Kidney (tissue), 14 donors: ENCODE measurements around the gene KRT17. TPM values are rescaled to one million over a fixed set of nuclear protein-coding genes. Genes with fewer than 3 reads are reported as not detected.

Experiments used
- DNase-seq, 5 donors: peaks; one replicate each; pipeline ENCODE4 v3.0.0-alpha.2; 2013 to 2020
- FAIRE-seq: peaks from 2 replicates; lab custom pipeline; 2012; peaks lifted over from hg19 to GRCh38; lab: Jason Lieb, UNC
- H3K27ac ChIP-seq, 2 donors: one replicate each; pipeline ENCODE4 v1.7.0; 2013; ENCODE audit warnings: low read depth in 2 of 2, low read length in 2 of 2, inconsistent platforms in 1 of 2
- H3K27me3 ChIP-seq: one replicate; pipeline ENCODE4 v1.7.1; 2013; ENCODE audit warnings: low read length, inconsistent platforms; ENCODE audit not compliant: control insufficient read depth, insufficient read depth
- H3K36me3 ChIP-seq, 3 donors: one replicate each; pipeline versions ENCODE4 v1.7.0 to v1.7.1; 2013; ENCODE audit warnings: low read length in 3 of 3, control low read depth in 1 of 3, inconsistent platforms in 1 of 3; ENCODE audit not compliant: insufficient read depth in 3 of 3, control insufficient read depth in 2 of 3
- H3K4me1 ChIP-seq, 3 donors: one replicate each; pipeline versions ENCODE4 v1.7.0 to v1.7.1; 2013; ENCODE audit warnings: low read length in 3 of 3, inconsistent platforms in 1 of 3, low read depth in 1 of 3; ENCODE audit not compliant: control insufficient read depth in 2 of 3, insufficient read depth in 2 of 3
- H3K4me3 ChIP-seq, 3 donors: one replicate each; pipeline versions ENCODE4 v1.7.0 to v1.8.1; 2013; ENCODE audit warnings: low read length in 3 of 3, control low read depth in 1 of 3, inconsistent platforms in 1 of 3
- H3K9ac ChIP-seq, 3 donors: one replicate each; pipeline versions ENCODE4 v1.7.0 to v1.7.1; 2013; ENCODE audit warnings: low read length in 3 of 3, control low read depth in 1 of 3, inconsistent platforms in 1 of 3
- H3K9me3 ChIP-seq, 3 donors: one replicate each; pipeline versions ENCODE4 v1.7.0 to v1.7.1; 2013; ENCODE audit warnings: low read length in 3 of 3, control low read depth in 1 of 3, inconsistent platforms in 1 of 3; ENCODE audit not compliant: control insufficient read depth in 2 of 3, insufficient read depth in 1 of 3
- intact Hi-C: fragments of 100-400 bp; cut with DNase I; formaldehyde crosslinking; loops from one replicate; pipeline ENCODE4 v1.11.1; 2022
- polyA plus RNA-seq: library from polyadenylated mRNA; stranded (reverse); fragments of 350-450 nt; fragmentation: Illumina TruSeq; extraction: RNeasy Lipid Tissue Mini Kit (QIAGEN cat#74804); gene quantifications from one replicate; pipeline ENCODE4 v1.2.3, GENCODE V29; 2014; ENCODE audit warnings: low read depth, low replicate concordance; ENCODE audit not compliant: insufficient read depth
- total RNA-seq: library from RNA; stranded (reverse); fragmentation: NEBNext Ultra II Directional; extraction: Animal tissue kit (Norgen Biotek cat#: 25700); gene quantifications from one replicate; pipeline ENCODE4 v1.2.1, GENCODE V29; 2021
- TF ChIP-seq, protein P1 (sequence below): IDR thresholded peaks from 3 replicates; pipeline ENCODE4 v1.5.1; 2012; ENCODE audit warnings: mild to moderate bottlenecking, moderate library complexity, borderline replicate concordance; ENCODE audit not compliant: insufficient read depth; ENCODE audit errors: extremely low read depth
- donor health status: control.
- donor health status: control.
- donor health status: control.
- donor health status: control.
- donor health status: control.
- donor health status: DM: yes; HTN: yes; CAD: no.
- donor health status: Normal renal cell carcinoma (clear cell type).

Gene KRT17
- total and polyA plus RNA-seq, 2 donors from 2014 or later = 5.5 to 11.1 TPM

DNA sequence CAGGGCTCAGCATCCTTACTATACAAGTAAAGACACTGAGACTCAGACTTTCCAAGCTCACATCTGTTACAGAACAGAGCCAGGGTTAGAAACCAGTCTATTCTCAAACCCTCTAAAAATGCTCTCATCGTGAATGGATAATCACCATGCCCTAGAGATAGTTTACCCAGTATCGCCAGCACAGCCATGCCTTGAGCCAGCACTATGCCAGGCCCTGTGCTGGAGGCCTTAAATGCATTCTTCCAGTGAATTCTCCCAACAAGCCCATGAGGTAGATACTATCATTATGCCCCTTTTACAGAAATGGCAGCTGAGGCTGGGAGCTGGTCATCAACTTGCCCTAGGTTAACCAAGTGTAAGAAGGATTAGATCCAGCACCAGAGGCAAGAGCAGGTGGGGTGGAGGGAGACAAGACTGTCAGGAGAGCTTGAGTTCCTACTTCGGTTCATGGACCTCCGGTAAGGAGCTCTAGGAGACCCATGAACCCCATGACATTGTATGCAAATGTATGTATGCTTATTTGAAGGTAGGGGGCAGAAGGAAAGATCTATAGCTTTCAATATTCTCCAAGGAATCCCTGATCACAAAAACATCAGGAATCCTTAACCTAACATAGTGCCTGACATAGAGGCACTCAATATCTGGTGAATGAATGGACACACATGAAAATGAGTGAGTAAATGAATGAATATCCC, 42.9 kb downstream of the KRT17 start:
- no peak for FAIRE-seq
- DNase-seq = no peak
- no peaks in the 10 kb centered on the region for H3K27me3 ChIP-seq
- no peak overlapping the region for H3K9ac ChIP-seq
- no peaks in the 10 kb centered on the region for H3K36me3 ChIP-seq
- intact Hi-C loops = no loop called here
- H3K4me3 ChIP-seq = no peak overlapping the region
- H3K27ac ChIP-seq = no peak overlapping the region
- no peaks in the 10 kb centered on the region for H3K4me1 ChIP-seq
- H3K9me3 ChIP-seq = no peaks in the 10 kb centered on the region
- TF ChIP-seq, protein P1, sequence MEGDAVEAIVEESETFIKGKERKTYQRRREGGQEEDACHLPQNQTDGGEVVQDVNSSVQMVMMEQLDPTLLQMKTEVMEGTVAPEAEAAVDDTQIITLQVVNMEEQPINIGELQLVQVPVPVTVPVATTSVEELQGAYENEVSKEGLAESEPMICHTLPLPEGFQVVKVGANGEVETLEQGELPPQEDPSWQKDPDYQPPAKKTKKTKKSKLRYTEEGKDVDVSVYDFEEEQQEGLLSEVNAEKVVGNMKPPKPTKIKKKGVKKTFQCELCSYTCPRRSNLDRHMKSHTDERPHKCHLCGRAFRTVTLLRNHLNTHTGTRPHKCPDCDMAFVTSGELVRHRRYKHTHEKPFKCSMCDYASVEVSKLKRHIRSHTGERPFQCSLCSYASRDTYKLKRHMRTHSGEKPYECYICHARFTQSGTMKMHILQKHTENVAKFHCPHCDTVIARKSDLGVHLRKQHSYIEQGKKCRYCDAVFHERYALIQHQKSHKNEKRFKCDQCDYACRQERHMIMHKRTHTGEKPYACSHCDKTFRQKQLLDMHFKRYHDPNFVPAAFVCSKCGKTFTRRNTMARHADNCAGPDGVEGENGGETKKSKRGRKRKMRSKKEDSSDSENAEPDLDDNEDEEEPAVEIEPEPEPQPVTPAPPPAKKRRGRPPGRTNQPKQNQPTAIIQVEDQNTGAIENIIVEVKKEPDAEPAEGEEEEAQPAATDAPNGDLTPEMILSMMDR = no peak

DNA sequence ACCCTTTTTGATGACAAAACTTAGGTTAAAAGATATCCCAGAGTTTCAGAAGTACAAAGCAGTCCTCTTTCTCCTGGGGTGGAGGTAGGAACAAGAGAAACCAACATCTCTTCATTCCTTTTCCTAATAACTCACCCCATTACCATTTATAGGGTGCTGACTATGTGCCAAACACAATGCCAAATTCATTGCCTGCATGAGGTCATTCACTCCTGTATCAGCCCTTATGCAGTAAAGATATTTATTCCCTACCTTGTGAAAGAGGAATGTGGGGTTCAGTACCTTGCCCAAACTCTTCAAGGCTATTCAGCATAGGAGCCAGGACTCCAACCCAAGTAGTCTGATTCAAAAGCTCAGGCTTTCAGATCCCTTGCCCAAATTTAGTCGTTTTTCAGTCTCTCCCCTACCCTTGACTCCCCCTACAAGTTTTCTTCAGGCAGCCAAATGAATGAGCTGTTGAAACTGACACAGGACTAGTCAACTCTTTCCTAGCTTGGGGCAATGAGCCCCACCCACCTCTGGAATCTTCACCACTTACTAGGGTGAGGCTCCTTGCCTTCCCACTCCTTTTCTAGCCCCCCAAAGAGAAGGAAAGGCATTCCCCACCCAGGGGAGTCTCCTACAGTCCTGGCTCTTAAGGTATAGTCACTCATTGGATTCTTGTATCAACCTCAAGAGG, 43.5 kb downstream of the KRT17 start:
- H3K4me3 ChIP-seq = no peak overlapping the region
- intact Hi-C loops = no loop called here
- TF ChIP-seq, protein P1 = no peak
- DNase-seq = no peak
- H3K9me3 ChIP-seq = no peaks in the 10 kb centered on the region
- H3K36me3 ChIP-seq = no peaks in the 10 kb centered on the region
- no peaks in the 10 kb centered on the region for H3K27me3 ChIP-seq
- no peak for FAIRE-seq
- H3K9ac ChIP-seq = no peak overlapping the region
- no peaks in the 10 kb centered on the region for H3K4me1 ChIP-seq
- H3K27ac ChIP-seq = no peak overlapping the region

DNA sequence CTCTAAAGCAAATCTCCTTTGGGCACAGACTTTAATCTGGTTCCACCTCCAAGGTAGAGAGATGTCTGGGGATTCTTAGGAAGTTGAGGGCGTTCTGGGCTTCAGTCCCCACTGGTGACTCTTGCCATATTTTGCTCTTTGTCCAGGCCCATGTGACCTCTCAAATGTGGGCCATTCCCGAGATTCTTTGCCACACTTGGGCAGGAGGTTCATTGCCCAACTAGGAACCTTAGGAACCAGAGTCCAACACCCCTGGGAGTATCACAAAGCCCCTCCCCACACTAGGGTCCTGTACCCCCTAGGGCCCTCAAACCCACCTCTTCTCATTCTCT, 44.2 kb downstream of the KRT17 start:
- Histone ChIP-seq H3K36me3 (no peaks in the 10 kb centered on the region), H3K27me3 (no peaks in the 10 kb centered on the region), H3K27ac (no peak overlapping the region), H3K4me1 (no peaks in the 10 kb centered on the region), H3K9ac (no peak overlapping the region), H3K9me3 (no peaks in the 10 kb centered on the region), H3K4me3 (no peak overlapping the region)
- DNase-seq (no peak), FAIRE-seq (no peak)
- intact Hi-C loops = no loop called here
- TF ChIP-seq, protein P1 = no peak
